HG02642 (cell line): Measurements from ENCODE around the gene RXFP4.
A peak's percentile ranks its signal among the peaks of the same experiment; 100 is the strongest.
"Not testable (repeated sequence)": the region's sequence is repeated elsewhere in the genome, so short reads cannot be mapped to it uniquely, and the experiment has no call there.

ENCODE experiments used
- ATAC-seq: cut with Tn5 transposase; IDR thresholded peaks from one replicate; pipeline ENCODE4 v1.9.1; 2021; ENCODE audit warnings: mild to moderate bottlenecking; ENCODE audit not compliant: unreplicated experiment, poor library complexity

RXFP4 gene

DNA sequence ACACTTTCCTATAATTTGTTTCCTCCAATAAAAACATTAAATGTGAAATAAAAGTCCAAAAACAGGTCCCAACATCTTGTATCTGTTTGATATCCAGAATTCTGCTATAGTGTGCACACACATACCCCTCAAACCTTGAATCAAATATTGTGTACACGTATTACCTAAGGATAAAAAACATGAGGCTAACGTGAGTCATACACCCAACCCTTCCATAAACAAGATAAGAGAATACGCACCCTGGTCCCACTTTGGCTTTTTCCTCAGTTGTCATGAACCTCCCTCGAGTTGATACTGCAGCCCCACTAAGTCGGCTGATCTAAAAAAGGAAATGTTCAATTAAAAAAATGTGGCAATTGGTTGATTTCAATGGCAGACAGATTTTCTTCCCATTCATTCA lies 12.4 kb upstream of the RXFP4 start:
- no peak for ATAC-seq

DNA sequence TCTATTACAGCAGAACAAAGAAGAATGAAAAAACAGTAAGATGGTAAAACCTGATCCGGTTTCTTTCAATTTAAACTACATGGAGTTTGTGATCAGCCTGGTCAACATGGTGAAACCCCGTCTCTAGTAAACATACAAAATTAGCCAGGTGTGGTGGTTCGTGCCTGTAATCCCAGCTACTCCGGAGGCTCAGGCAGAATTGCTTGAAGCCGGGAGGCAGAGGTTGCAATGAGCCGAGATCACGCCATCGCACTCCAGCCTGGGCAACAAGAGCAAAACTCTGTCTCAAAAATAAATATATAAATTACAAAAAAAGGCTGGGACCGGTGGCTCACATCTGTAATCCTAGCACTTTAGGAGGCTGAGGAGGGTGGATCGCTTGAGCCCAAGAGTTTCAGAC lies 10.7 kb upstream of the RXFP4 start:
- ATAC-seq: not testable (repeated sequence)

DNA sequence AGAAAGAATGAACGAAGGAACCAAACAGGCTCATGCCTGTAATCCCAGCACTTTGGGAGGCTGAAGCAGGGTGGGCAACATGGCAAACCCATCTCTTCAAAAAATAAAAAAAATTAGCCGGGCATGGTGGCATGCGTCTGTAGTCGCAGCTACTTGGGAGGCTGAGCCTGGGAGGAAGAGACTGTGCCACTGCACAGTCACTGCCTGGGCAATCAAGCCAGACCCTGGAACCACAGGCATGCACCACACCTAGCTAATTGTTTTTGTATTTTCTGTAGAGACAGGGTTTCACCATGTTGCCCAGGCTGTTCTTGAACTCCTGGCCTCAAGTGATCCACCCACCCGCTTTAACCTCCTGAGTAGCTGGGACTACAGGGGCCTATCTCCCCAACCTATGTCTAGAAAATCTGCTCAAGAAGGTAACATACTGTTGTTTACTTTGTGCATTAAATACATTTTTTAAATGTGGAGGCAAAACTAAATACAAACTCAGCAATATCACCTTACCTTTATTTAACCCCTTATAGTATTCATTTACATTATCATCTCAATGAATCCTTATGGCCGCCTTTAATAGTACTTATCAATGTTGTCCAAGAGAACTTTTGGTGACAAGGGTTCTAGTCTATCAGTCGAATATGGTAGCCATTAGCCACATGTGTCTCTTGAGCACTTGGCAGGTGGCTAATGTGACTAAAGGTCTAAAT lies 10.0 kb upstream of the RXFP4 start:
- ATAC-seq: no peak

DNA sequence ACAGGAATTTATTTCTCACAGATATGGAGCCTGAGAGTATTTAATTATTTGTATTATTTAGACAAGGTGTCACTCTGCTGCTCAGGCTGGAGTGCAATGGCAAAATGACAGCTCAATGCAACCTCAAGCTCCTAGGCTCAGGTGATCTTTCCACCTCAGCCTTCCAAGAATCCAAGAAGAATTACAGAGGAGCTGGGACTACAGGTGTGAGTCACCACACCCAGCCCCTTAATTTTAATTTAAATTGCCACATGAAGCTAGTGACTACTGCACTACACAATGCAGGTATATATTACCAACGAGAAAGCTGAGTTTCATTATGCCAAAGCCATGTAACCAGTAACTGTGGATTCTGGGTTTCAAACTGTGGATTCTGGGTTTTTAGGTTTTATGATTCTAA lies 9.4 kb upstream of the RXFP4 start:
- ATAC-seq: no peak

DNA sequence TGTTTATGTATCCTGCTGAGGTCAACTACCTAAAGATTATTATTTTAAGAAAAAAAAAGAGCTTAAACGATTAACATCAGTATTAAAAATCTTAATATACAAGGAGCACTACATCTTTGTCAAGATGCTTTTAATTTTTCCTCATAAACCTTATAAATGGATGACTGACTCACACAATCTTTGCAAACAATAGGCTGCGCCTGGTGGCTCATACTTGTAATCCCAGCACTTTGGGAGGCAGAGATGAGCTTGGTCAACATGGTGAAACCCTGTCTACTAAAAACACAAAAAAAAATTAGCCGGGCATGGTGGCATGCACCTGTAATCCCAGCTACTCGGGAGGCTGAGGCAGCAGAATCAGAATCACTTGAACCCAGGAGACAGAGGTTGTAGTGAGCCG lies 9.0 kb upstream of the RXFP4 start:
- ATAC-seq: no peak

DNA sequence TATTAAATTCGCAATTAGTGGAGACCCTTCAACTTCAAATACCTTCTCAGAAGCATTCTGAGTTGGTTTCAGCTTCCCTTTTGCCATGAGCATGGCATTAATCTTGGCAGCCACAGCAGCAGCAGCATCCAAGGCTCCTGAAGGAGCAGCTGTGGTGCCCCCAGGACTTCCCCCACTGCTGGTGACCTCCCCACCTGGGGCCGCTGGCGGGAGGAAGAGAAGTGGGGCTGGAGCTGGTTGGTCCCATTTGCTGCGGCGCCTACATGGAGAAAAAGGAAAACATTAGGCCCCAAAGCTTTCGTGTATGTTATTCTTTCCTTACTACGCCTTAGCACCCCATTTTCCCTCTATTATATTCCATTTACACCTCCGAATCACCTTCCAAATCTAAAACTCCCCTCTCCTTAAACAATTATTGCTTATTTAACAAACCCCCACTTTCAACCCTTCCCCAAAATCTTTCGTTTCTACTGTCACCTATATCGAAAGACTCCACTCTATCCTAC lies 7.8 kb upstream of the RXFP4 start:
- no peak for ATAC-seq

DNA sequence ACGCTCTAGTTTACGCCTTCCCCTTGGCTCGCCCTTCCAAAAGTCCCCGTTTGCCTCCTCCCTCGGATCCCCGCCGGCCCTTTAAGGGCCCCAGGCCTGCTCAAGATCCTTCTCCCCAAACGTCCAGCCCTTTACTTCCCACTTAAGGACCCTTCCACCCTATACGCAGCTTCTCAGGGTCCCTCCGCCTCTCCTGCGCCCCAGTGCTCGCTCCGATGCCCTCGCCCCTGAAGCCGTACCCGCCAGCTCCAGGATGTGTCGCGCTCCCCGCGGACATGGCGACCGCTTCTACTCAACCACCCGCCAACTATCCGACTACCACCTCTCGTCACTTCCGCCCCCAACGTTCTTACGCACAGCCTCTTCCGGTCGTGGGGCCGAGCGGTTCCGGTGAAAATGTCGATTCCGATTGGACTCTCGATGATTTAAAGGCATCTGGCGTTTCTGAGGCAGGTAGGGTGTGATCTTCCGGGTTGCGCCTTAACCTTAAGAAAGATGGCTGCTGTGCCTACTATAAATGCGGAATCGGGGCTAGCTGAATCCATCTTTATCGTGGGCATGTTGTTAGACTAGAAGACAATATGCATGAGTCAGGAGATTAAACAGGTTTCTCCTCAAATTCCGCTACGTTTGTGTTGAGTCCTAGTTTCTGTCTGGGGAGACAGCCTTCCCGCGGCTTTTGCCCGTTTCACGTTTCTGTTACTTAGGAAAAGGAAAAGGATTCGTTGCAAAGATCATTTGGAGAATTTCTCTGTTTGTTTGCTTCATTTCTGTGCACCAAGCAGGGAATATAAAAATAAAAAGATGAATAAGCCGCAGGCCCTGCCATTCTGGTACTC lies 7.1 kb upstream of the RXFP4 start, which contains the start of gene KHDC4:
KHDC4 (minus strand) TSS at position 317 of the 839 bp plus-strand sequence; CDS start at position 277, 40 bp downstream.
- ATAC-seq: peak; percentile 95

DNA sequence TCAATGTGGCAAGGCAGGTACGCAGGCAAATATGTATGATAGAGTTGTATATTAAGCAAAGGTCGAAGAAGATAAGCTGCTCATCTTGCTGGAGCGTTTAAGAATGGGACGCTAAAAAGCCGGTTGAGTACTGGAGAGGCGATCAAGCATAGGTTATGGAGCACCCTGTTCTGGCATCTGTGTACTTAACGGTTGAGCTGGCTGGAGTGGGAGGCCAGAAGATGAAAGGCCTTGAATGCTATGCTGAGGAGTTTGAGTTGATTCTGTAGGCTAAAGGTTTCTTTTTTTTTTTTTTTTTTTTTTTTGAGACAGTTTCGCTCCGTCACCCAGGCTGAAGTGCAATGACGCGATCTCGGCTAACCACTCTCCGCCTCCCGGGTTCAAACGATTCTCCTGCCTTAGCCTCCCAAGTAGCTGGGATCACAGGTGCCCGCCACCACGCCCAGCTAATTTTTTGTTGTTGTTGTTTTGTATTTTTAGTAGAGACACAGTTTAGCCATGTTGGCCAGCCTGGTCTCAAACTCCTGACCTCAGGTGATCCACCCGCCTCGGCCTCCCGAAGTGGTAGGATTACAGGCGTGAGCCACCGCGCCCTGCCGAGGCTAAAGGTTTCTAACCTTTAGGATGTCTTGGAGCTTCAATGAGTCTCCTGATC lies 6.4 kb upstream of the RXFP4 start:
- no peak for ATAC-seq

DNA sequence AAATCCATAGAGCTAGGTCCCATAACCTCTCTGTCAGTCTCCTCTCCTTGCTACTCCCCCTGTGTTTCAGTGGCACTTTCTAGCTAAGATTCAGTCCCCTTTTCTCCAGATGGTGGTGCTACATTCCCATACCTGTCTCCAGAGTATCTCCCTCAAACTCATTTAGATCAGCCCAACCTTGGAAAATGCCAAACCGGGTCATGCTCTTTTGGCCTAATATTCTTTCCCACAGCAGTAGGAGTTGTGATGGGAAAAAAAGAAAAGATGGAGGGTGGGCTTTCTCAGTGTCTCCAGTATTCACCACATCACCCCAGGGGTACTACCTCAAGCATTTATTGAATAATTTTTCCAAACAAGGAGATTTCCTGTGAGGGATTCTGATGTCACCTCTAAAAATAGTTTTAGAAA lies 3.2 kb upstream of the RXFP4 start:
- ATAC-seq: no peak

DNA sequence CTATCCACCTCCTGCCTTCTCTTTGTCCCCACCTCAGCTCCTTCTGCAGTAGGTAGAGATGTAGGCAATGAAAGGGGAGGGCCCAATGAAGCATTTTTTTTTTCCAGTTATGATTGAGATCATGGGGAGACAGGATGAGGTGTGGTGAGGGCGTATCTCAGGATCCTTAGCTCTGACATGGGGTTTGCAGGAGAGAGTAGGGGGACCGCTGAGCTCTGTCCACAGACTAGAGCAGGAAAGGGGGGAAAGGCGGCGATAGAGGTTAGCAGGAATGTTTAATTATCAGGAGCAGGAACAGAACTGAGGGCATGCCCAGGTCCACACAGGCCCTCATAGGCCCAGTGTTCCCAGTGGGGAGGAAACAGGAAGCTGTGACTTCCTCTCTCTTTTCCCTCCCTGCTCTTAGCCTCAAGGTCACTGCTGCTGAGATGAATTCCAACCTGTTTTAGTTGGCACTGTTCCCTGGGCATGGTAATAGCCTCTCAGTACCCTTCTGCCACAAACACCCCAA lies 901 bp upstream of the RXFP4 start:
- ATAC-seq: no peak

DNA sequence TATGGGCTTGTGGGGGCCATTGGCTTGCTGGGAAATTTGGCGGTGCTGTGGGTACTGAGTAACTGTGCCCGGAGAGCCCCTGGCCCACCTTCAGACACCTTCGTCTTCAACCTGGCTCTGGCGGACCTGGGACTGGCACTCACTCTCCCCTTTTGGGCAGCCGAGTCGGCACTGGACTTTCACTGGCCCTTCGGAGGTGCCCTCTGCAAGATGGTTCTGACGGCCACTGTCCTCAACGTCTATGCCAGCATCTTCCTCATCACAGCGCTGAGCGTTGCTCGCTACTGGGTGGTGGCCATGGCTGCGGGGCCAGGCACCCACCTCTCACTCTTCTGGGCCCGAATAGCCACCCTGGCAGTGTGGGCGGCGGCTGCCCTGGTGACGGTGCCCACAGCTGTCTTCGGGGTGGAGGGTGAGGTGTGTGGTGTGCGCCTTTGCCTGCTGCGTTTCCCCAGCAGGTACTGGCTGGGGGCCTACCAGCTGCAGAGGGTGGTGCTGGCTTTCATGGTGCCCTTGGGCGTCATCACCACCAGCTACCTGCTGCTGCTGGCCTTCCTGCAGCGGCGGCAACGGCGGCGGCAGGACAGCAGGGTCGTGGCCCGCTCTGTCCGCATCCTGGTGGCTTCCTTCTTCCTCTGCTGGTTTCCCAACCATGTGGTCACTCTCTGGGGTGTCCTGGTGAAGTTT lies 550 bp downstream of the RXFP4 start:
- no peak for ATAC-seq

DNA sequence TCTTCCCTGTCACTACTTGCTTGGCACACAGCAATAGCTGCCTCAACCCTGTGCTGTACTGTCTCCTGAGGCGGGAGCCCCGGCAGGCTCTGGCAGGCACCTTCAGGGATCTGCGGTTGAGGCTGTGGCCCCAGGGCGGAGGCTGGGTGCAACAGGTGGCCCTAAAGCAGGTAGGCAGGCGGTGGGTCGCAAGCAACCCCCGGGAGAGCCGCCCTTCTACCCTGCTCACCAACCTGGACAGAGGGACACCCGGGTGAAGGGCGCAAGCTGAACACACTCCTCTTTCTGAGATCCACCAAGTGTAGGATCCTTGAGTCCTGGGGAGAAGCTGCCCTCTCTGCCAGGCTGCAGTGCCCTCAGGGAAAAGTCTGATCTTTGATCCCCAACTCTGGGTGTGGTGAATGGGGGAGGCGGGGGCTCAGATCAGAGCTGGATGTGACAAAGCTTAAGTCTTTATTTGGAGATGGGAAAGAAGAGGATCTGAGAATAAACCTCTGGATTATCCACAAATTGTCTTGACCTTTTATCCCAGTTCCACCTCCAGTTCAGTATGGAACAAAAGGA lies 1.2 kb downstream of the RXFP4 start:
- no peak for ATAC-seq

DNA sequence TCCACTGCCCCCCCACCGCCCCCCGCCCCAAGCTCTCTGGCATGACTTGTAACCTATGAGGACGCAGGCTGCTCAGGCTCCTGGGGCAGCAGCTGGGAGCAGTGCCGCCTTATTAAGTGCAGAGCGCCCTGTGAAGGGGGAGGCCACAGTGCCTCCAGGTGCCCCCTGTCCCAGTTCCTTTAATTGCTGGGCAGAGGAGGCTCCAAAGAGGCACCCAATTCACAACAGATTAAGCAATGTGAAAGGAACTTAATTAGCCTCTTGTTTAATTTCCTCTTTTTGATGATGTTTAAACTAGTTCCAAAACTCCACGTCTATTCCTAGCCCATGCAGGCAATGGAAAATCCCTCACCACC lies 3.0 kb downstream of the RXFP4 start:
- no peak for ATAC-seq

DNA sequence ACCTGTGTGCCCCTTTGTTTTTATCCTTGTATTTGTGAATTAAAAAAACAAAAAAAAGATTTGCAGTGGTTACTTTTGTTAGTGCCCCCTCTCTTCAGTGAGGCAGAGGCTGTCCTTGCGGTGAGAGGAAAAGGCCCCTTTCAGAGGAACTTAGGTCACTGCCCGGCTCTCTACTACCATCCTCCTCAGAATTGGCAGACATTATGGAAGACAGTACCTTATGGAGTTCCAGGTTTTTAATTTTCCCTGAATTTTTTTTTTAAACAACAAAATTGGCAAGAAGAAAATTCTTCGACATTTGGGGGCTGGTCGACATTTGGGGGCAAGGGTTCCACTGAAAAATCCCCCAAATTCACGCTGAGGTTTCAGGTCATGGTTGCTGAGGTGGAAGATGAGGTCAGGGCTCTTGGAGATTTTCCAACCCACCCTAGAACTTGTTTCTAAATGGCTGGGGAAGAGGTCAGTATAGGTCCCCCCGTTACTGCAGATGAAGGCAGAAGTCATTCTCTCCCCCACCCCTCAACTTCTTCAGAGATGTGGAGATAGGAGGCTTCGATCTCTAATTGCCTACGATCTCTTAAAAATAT lies 5.3 kb downstream of the RXFP4 start:
- no peak for ATAC-seq

DNA sequence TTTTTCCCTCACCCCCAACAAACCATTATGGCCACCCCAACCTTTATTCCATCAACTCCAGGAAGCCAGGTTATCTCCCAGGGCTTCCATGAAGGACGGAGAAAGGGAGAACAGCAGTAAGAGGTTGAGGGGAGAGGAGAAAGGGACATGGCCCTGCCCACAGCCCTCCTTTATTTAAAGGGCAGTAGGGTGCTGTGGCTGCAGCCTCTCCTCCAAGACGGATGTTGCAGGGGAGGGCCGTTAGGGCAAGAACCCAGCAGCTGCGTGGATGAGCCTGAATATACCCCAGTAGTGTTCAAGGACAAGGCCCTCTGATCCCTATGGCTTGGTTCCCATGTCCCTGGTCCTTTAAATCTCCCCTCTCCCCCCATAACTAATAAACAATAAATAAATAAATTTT lies 5.9 kb downstream of the RXFP4 start:
- ATAC-seq: no peak

DNA sequence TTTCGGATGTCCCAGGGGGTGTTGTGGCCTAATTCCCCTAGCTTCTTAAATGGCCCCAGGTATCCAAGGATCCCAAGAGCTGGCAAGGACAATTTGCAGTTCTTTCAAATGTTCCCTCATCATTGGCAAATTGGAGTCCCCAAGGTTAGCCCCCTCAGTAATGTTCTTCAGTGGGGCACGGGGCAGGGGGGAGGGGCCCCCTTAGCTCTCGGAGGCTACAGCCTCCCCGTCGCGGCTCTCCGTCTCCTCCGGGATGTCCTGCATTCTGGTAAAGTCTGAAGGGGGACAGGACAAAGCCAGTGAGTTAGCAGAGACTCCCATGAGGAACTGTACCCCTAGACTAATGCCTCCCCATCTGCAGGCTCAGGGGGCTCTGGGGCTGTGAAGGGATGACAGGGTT lies 6.3 kb downstream of the RXFP4 start:
- ATAC-seq: no peak

DNA sequence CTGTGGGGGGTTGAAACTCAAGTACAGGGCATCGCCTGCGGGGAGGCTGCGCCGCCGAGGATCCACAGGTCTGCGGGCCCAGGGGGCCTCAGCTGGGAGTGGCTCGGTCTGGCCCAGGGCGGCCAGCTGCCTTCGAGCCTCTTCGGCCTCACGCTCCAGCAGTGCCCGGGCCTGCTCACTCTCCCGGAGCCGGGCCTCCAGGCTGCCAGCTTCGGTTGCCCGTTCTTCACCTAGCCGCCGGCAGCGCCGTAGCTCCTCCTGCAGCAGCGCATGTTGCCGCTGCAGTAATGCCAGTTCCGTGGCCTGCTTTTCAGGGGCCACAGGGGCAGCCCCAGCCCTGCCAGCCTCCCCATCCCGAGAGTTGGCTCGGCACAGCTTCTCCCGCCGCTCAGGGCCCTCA lies 9.4 kb downstream of the RXFP4 start:
- ATAC-seq: no peak

DNA sequence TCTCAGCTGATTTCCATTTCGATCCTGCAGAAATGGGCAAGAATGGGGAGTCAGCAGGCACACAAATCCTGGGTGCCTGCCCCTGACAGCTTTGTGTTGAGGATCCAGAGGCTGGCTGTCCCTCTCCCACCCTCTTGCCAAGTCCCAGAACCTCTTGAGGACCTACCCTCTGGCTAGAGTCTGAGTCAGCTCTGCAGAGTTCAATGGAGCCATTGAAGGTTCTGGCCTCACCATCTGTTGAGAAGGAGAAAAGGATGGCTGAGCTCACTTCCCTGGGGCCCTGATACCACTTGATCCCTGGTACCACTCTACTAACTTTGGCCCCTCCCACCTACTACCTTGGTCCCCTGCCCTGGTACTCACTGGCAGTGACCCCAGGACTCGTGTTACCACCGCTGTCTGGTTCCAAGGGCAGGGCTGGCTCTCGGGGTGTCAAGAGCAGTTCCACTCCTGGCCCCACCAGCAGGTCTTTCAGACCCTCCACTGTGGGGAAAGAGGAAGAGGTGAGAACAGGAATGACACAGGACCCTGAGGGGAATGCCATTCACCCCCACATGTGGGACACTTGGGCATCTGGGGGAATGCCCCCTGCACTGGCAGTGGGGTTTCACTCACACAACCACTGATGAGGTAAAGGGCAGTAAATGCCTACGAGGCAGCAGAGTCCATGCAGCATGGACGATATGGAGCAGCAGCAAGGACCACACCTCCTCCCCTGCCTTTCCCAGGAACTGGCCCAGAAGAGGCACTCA lies 10.5 kb downstream of the RXFP4 start:
- ATAC-seq: no peak

DNA sequence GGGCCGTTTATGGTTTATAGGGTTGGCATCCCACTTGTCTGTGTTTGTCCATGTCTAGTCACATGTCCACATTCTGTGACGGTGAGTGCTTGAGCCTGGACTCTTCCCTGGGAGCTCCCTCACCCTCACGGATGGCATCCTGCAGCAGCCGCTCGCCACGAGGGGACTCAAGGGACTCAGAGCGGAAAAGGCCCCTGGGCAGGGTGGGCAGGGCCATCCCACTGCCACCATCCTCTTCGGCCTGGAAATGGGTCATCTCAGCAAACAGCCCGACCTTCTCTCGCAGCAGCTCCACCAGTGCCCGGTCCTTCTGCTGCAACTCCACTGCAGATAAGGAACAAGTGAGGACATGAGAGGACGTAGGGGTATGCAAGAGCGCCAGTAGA lies 11.1 kb downstream of the RXFP4 start:
- no peak for ATAC-seq
